ENCODE results near the gene NKAIN1.

DNA sequence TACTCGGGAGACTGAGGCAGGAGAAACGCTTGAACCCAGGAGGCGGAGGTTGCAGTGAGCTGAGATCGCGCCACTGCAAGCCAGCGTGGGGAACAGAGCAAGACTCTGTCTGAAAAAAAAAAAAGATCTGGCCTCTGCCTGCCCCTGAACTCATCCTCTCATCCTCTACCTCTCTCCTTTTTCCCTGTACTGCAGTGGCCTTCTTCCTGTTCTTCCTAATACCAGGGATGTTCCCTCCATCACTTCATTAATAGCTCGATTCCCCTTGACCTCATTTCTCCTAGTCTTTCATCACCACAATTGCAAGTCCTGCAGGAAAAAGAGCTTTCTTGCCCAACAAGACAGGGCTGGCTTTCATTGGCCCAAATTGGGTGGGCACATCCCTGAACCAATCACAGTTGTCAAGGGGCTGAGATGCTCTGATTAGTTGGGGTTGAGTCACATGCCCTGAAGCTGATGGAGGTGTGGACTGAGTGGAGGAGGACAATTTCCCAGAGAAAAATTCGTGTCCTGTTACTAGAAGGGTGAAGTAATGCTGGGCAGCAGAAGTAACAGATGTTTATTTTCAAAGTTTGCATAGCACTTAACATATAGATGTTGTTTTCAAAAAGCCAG is 87.4 kb downstream of the NKAIN1 start:
- TF ChIP-seq, protein P1, sequence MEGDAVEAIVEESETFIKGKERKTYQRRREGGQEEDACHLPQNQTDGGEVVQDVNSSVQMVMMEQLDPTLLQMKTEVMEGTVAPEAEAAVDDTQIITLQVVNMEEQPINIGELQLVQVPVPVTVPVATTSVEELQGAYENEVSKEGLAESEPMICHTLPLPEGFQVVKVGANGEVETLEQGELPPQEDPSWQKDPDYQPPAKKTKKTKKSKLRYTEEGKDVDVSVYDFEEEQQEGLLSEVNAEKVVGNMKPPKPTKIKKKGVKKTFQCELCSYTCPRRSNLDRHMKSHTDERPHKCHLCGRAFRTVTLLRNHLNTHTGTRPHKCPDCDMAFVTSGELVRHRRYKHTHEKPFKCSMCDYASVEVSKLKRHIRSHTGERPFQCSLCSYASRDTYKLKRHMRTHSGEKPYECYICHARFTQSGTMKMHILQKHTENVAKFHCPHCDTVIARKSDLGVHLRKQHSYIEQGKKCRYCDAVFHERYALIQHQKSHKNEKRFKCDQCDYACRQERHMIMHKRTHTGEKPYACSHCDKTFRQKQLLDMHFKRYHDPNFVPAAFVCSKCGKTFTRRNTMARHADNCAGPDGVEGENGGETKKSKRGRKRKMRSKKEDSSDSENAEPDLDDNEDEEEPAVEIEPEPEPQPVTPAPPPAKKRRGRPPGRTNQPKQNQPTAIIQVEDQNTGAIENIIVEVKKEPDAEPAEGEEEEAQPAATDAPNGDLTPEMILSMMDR (IDR thresholded peaks at IDR 0.05), result no peak
- no peak for TF ChIP-seq POLR2A (IDR thresholded peaks at IDR 0.05)

Data from uterus (tissue), 2 donors.